Fibroblast of skin of left biceps (primary cell): ENCODE results near the gene ULK2.

ENCODE experiments used
- DNase-seq, 2 experiments: peaks; one replicate each; pipeline ENCODE4 v3.0.0-alpha.2; 2013; ENCODE audit warnings: low read depth in 2 of 2

ULK2 gene

DNA sequence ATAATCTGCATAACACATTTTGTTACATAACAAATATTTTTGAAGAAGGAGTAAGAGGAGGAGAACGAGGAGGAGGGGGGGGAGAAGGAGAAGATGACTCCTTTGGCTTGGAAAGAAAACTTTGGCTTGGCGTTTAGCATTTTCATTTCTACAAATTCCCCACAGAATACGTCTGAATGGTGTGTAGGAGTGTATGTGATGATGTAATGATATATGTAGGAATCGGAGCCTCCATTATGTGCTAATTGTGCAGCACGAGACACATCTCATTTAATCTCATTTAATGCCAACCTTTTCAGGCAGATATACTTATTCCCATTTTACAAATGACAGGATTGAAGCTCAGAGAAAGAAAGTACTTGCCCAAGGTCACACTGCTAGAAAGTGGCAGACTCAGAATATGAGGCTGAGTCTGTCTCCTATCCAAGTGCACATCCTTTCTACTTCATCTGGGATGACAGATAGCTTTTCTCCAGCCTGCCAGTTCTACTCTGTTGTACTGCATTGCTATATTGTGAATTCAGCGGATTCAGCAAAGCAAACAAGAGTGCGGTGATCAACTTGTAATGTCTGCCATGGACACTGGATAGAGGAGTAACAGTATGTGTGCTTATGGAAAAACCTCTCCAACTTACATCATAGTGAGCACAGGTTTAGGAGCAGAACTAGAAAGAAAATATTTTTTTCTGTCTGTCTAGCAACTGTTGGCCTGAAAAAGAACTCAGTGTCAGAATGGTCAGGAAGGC lies 140.9 kb downstream of the ULK2 start:
- no peak for DNase-seq

DNA sequence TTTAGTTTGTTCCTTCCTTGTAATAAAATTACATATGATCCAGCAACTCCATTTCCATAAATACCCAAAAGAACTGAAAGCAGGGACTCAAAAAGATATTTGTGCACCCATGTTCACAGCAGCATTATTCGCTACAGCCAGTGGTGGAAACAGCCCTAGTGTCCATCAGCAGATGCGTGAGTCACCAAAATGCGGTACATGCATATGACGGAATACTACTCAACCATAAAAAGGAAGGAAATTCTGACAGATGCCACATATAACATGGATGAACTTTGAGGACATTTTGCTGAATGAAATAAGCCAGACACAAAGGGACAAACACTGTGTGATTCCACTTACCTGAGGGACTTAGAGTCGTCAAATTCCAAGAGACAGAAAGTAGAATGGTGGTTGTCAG lies 142.2 kb downstream of the ULK2 start:
- no peak for DNase-seq

DNA sequence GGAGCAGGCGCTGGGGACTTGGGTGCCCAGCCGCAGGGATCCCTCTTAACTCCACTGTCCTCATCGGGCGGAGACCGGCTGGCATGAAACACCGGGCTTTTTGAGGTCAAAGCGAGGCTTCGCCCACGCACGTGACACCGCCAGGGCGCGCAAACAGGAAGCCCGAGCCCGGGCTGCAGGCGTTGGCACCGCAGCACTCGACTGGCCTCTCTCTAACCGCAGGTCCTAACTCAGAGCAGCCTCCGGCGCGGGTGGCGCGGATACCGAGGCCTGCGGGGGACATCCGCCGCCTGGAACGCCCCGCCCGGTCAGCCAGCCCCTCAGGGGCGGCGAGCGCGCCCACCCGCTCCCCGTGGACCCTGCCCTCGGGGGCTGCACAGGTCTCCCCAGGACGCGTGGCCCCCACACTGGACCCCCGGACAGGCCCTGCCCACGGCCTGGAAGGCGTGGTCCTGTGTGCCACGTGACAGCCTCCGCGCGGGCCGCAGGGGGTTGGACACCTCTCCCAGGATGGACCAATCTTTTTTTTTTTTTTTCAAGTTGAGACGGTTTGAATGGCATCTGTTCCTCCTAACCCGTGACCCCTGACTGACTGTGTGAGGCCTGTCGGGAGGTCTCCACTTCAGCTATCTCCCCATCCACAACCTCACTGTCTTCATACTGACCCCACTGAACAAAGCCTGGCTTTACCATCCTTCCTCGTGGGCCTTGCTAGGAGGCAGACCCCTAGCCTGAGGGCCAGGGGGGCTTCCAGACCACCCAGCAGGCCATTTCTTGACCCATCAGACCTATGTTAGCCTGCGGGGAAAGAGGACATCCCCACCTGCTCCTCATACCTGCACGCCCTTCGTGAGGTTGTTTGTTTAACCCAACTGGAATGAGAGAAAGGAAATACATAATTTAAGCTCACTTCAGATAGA lies 143.0 kb downstream of the ULK2 start:
- no peak for DNase-seq

DNA sequence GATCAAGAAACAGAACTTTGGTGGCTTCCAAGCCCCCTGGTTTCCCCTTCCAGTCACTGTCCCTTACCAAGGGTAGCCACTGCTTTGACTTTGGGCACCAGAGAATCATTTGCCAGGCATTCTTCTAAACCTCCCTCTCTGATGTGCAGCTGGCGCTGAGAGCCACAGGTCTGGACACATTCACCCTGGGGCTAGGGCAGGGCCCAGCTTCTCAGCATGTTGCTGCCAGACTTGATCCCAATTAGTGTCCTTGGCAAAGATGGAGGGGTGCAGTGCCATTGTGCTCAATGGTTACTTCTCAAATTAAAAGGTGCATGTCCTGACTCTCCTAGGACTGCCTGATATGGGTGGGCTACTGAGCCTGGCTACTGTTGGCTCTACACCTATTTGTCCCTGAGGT lies 143.8 kb downstream of the ULK2 start:
- no peak for DNase-seq
